ENCODE data around the gene RPS27.
"Not testable (repeated sequence)": the region's sequence is repeated elsewhere in the genome, so short reads cannot be mapped to it uniquely, and the experiment has no call there.

RPS27 gene

DNA sequence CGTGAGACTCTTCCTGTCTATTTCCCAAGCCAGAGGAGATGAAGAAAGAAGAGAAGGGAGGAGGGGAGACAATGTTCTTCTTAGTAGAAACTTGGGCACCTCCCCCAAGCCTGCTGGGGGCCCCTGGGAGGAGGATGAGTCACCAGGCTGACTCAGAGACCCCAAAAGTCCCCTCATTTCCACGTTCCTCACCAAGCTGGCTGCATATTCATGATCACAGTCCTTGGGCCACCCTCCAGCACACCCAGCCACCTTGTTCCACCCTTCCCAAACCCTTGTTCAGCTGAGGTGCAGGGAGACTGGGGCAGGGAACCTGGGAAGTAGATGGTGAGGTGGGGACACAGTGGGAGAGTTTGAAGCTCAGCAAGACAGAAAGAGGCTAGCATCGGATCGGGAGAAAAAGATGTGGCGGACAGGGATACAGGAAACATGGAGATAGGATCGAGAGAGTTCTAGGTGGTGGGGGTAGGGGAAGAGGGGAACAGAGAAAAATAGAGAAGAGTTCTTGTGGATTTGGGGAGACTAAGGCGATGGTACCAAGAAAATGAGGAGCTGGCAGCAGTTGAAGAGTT is 5.1 kb upstream of the RPS27 start:
- no peak for DNase-seq (ENCODE audit: low read depth in 2 of 2, low spot score in 1 of 2)

- DNase-seq (ENCODE audit: low read depth in 2 of 2, low spot score in 1 of 2), result no peak
Measured at GRCh38 chr1:153985941-153986761, 4.4 kb upstream of the RPS27 start, which contains the start of gene RAB13. Gene RAB13 (minus strand): TSS chr1:153986339. CDS start chr1:153986236, 103 bp downstream.

DNA sequence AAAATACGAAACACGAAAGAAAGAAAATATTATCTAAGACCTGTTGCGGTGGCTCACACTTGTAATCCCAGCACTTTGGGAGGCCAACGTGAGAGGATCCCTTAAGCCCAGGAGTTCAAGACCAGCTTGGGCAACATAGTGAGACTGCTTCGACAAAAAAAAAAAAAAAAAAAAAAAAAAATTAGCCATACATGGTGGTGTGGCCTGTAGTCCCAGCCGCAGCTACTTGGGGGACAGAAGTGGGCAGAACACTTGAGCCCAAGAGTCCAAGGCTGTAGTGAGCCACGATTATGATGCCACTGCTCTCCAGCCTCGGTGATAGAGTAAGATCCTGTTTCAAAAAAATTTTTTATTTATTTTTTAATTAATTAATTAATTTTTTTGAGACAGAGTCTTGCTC is 2.9 kb upstream of the RPS27 start:
- DNase-seq (ENCODE audit: low read depth in 2 of 2, low spot score in 1 of 2), result no peak

DNA sequence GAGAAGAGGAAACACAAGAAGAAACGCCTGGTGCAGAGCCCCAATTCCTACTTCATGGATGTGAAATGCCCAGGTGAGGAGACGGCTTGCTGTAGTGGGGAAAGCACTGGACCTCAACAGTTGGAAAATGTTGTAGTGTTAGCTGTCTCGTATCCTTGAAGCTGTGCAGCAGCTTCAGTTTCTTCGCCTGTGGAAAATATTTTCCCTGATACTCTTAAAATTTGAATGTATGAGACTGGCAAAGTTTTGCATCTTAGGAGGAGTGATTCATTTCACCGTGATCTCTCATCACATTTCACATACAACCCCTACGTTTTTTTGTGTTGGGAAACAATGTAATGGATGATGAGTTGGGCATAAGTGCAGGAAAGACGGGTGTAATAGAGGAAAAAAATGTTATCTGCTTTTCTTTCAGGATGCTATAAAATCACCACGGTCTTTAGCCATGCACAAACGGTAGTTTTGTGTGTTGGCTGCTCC is 629 bp downstream of the RPS27 start:
- no peak for DNase-seq (ENCODE audit: low read depth in 2 of 2, low spot score in 1 of 2)

DNA sequence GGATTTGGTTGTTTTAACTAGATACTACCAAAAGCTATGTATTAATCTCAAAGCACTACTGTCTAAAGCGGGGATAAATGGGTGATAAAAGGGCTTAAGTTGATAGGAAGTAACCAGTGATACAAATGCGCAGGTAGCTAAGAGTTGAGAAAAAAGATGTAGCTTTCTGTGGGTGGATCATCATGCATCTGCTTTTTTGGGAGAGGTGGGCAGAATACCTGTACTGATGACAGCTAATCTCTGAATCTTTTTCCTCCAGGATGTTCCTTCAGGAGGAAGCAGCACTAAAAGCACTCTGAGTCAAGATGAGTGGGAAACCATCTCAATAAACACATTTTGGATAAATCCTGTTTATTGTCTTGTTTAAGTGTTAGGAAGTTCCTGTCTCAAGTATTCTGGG is 1.2 kb downstream of the RPS27 start:
- DNase-seq (ENCODE audit: low read depth in 2 of 2, low spot score in 1 of 2), result no peak

- DNase-seq (ENCODE audit: low read depth in 2 of 2, low spot score in 1 of 2), result no peak
Measured at GRCh38 chr1:153995202-153995601, 4.6 kb downstream of the RPS27 start.

DNA sequence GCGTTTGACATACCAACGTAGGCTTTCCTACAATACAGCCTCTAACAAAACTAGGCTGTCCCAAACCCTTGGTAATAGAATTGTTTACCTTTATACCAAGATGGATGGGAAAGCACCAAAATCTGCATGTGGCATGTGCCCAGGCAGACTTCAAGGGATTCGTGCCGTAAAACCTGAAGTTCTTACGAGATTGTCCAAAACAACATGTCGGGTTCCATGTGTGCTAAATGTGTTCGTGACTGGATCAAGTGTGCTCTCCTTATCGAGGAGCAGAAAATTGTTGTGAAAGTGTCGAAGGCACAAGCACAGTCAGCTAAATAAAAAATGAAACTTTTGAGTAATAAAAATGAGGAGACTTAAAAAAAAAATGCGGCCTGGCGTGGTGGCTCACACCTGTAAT is 5.1 kb downstream of the RPS27 start:
- DNase-seq (ENCODE audit: low read depth in 2 of 2, low spot score in 1 of 2), result no peak

DNA sequence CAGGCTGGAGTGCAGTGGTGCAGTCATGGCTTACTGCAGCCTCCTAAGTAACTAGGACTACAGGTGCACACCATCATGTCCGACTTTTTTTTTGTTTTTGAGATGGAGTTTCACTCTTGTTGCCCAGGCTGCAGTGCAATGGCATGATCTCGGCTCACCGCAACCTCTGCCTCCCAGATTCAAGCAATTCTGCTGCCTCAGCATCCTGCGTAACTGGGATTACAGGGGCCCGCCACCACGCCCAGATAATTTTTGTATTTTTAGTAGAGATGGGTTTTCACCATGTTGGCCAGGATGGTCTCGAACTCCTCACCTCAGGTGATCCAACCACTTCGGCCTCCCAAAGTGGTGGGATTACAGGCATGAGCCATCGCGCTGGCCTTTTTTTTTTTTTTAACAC is 6.3 kb downstream of the RPS27 start:
- not testable (repeated sequence) for DNase-seq (ENCODE audit: low read depth in 2 of 2, low spot score in 1 of 2)

DNA sequence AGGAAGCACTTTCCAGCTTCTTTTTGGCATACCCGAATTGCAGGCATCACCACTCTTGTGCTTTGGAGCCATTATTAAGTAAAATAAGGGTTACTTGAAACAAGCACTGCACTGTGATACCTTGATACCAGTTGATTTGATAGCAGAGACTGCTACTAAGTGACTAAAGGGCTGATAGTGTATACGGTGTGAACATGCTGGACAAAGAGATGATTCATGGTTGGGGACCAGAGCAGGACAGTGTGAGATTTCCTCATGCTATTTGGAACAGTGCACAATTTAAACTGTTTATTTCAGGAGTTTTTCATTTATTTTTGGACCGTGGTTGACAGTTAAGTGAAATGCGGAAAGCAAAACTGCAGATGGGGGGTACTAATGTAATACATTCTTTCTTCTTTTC is 9.9 kb downstream of the RPS27 start:
- no peak for DNase-seq (ENCODE audit: low read depth in 2 of 2, low spot score in 1 of 2)

GRCh38 chr1:154006136-154006535 is 15.6 kb downstream of the RPS27 start:
- DNase-seq (ENCODE audit: low read depth in 2 of 2, low spot score in 1 of 2), result no peak

DNA sequence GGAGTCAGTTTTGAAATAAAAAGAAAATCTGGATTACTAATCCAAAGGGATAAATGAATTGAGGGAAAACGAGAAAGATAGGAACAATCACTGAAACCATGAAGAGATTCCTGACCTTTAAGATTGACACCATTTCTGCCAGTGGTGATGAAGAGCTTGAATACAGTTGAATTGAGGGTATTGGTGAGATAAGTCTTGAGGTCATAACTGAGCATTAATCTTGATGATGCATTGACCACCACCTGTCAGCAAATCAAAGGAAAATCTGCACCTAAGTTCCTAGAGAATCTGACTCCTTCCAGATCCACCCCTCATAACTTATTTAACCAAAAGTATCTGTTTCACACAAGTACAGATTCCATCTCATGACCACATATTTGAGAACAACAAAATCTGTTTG is 21.6 kb downstream of the RPS27 start:
- no peak for DNase-seq (ENCODE audit: low read depth in 2 of 2, low spot score in 1 of 2)

DNA sequence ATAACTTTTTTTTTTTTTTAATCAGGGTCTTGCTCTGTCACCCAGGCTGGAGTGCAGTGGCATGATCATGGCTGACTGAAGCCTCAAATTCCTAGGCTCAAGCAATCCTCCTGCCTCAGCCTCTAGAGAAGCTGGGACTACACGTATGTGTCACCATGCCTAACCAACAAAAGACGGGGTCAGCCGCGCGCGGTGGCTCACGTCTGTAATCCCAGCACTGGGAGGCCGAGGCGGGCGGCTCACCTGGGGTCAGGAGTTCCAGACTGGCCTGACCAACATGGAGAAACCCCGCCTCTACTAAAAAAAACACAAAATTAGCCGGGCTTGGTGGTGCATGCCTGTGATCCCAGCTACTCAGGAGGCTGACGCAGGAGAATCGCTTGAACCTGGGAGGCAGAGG is 22.0 kb downstream of the RPS27 start:
- DNase-seq (ENCODE audit: low read depth in 2 of 2, low spot score in 1 of 2), result not testable (repeated sequence)

GRCh38 chr1:154014154-154014907 is 23.8 kb downstream of the RPS27 start:
- DNase-seq (ENCODE audit: low read depth in 2 of 2, low spot score in 1 of 2), result no peak

DNA sequence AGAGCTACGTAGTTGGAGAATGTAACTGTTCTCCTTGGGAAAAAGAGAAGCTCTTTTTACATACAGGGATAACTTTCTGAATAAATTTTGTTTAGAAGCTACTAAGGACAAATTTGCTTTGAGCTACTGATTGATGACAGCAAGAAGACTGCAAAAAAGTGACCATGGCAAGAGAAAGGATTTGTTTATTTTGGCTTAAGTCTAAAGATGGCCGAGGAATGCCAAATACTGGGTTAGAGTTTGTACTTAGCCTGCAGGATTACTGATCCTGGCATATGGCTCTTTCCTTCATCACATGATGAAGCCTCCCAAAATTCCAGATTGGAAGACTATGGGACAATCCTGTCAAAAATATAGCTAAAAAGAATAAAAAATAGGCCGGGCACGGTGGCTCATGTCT is 28.7 kb downstream of the RPS27 start:
- DNase-seq (ENCODE audit: low read depth in 2 of 2, low spot score in 1 of 2), result no peak

DNA sequence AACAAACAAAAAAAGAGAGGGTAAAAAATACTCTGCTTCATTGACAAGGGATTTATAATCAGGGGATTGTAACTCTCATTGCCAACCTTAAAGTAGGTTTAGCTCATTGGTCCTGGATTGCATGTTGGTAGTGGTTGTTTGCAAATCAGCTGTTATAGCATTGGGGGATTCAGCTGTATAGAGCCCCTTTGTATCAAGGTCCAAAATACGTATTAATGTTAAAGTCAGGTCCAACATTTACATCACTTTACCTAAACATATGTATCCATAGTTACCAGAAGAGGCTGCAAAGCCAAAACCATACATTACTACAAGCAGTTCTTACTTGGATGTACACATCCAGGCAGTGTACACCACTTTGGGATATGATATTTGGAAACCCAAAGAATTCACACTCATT is 29.4 kb downstream of the RPS27 start:
- no peak for DNase-seq (ENCODE audit: low read depth in 2 of 2, low spot score in 1 of 2)

DNA sequence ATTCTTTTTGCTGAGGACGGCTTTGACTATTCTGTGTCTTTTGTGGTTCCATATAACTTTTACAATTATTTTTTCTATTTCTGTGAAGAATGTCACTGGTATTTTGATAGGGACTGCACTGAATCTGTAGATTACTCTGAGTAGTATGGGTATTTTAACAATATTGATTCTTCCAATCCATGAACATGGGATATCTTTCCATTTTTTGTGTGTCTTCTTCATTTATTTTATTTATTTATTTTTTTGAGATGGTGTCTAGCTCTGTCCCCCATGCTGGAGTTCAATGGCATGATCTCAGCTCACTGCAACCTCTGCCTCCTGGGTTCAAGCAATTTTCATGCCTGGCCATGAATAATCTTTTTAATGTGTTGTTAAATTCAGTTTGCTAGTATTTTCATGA is 43.1 kb downstream of the RPS27 start:
- not testable (repeated sequence) for DNase-seq (ENCODE audit: low read depth in 2 of 2, low spot score in 1 of 2)

Measured in stimulated activated CD8-positive, alpha-beta memory T cell treated with anti-CD3 and anti-CD28 coated beads, Interleukin-4, amount 100 ng/mL, for 1 hour (primary cell).